ENCODE results near the gene GUCA1C.

GUCA1C gene

GRCh38 chr3:108887121-108887520 lies 66.6 kb downstream of the GUCA1C start:
- DNase-seq (ENCODE audit: low read depth): no peak
- no peak overlapping the region for H3K4me3 ChIP-seq (ENCODE audit: low read depth, low read length)
- no peak for TF ChIP-seq CTCF (IDR thresholded peaks at IDR 0.05; ENCODE audit: low read depth, low read length)
- TF ChIP-seq MAX (IDR thresholded peaks at IDR 0.05; ENCODE audit: low read depth, low read length): no peak
- TF ChIP-seq POLR2A (IDR thresholded peaks at IDR 0.05; ENCODE audit: extremely low read depth, insufficient read length): no peak
- TF ChIP-seq MYC (IDR thresholded peaks at IDR 0.05; ENCODE audit: low read depth, low read length): no peak

- no peak for TF ChIP-seq POLR2A (IDR thresholded peaks at IDR 0.05; ENCODE audit: extremely low read depth, insufficient read length)
- TF ChIP-seq CTCF (IDR thresholded peaks at IDR 0.05; ENCODE audit: low read depth, low read length): no peak
- no peak for TF ChIP-seq MAX (IDR thresholded peaks at IDR 0.05; ENCODE audit: low read depth, low read length)
- no peak for TF ChIP-seq MYC (IDR thresholded peaks at IDR 0.05; ENCODE audit: low read depth, low read length)
- no peak overlapping the region for H3K4me3 ChIP-seq (ENCODE audit: low read depth, low read length)
- DNase-seq (ENCODE audit: low read depth): no peak
Observed at GRCh38 chr3:108883373-108883772, 70.3 kb downstream of the GUCA1C start.

GRCh38 chr3:108882762-108883161 lies 70.9 kb downstream of the GUCA1C start:
- H3K4me3 ChIP-seq (ENCODE audit: low read depth, low read length): no peak overlapping the region
- DNase-seq (ENCODE audit: low read depth): no peak
- TF ChIP-seq MAX (IDR thresholded peaks at IDR 0.05; ENCODE audit: low read depth, low read length) (no peak), CTCF (IDR thresholded peaks at IDR 0.05; ENCODE audit: low read depth, low read length) (no peak), POLR2A (IDR thresholded peaks at IDR 0.05; ENCODE audit: extremely low read depth, insufficient read length) (no peak), MYC (IDR thresholded peaks at IDR 0.05; ENCODE audit: low read depth, low read length) (no peak)

GRCh38 chr3:108879915-108880314 lies 73.8 kb downstream of the GUCA1C start:
- no peak overlapping the region for H3K4me3 ChIP-seq (ENCODE audit: low read depth, low read length)
- TF ChIP-seq MAX (IDR thresholded peaks at IDR 0.05; ENCODE audit: low read depth, low read length) (no peak), CTCF (IDR thresholded peaks at IDR 0.05; ENCODE audit: low read depth, low read length) (no peak), POLR2A (IDR thresholded peaks at IDR 0.05; ENCODE audit: extremely low read depth, insufficient read length) (no peak), MYC (IDR thresholded peaks at IDR 0.05; ENCODE audit: low read depth, low read length) (no peak)
- no peak for DNase-seq (ENCODE audit: low read depth)

- DNase-seq (ENCODE audit: low read depth): no peak
Observed at GRCh38 chr3:108877901-108878300, 75.8 kb downstream of the GUCA1C start.

More at GRCh38 chr3:108877901-108878300, 75.8 kb downstream of the GUCA1C start:
- no peak overlapping the region for H3K4me3 ChIP-seq (ENCODE audit: low read depth, low read length)
- no peak for TF ChIP-seq CTCF (IDR thresholded peaks at IDR 0.05; ENCODE audit: low read depth, low read length)
- TF ChIP-seq MAX (IDR thresholded peaks at IDR 0.05; ENCODE audit: low read depth, low read length): no peak
- TF ChIP-seq MYC (IDR thresholded peaks at IDR 0.05; ENCODE audit: low read depth, low read length): no peak
- no peak for TF ChIP-seq POLR2A (IDR thresholded peaks at IDR 0.05; ENCODE audit: extremely low read depth, insufficient read length)

All from NB4 (cell line).